SK-N-SH (cell line): ENCODE results near the gene INTS11. TPM values are rescaled to one million over a fixed set of nuclear protein-coding genes. Genes with fewer than 3 reads are reported as not detected.

ENCODE experiments used
- CTCF ChIA-PET: fragments of 300-600, 350-600 bp; formaldehyde crosslinking; extraction: SDS; loops from one replicate; lab custom pipeline; 2021; lab: Yijun Ruan, JAX
- POLR2A ChIA-PET: fragments of 350-600 bp; sonication (Branson Sonifier 250); formaldehyde crosslinking; extraction: SDS; loops from one replicate; lab custom pipeline; 2020; ENCODE audit warnings: antibody characterized with exemption, inconsistent platforms; lab: Yijun Ruan, JAX
- DNase-seq: peaks from one replicate; pipeline ENCODE4 v3.0.0; 2012
- H2AFZ ChIP-seq: fragments of 200-600 bp; sonication (generic); 2 replicates; pipeline ENCODE4 v1.8.1; 2016; ENCODE audit warnings: antibody characterized with exemption, mild to moderate bottlenecking, low read depth
- H3F3A ChIP-seq: fragments of 200-600 bp; sonication (generic); replicated peaks from 2 replicates; pipeline ENCODE3; 2016; ENCODE audit warnings: antibody characterized with exemption, mild to moderate bottlenecking; ENCODE audit not compliant: insufficient read depth
- H3K27ac ChIP-seq, 2 experiments: fragments of 200-500 bp in 1 of 2; fragments of 200-600 bp in 1 of 2; sonication (Bioruptor generic) in 1 of 2; sonication (generic), shearing (Covaris generic) in 1 of 2; 2 replicates each; pipeline versions ENCODE4 v1.5.1 to v1.6.1; 2014 to 2016; ENCODE audit warnings: low read depth in 2 of 2, inconsistent platforms in 1 of 2, low read length in 1 of 2, mild to moderate bottlenecking in 1 of 2, mixed read lengths in 1 of 2
- H3K27me3 ChIP-seq: fragments of 200-600 bp; sonication (generic), shearing (Covaris generic); 2 replicates; pipeline ENCODE4 v1.6.1; 2016; ENCODE audit warnings: mixed run types; ENCODE audit not compliant: insufficient read depth
- H3K36me3 ChIP-seq, 2 experiments: fragments of 200-500 bp in 1 of 2; fragments of 200-600 bp in 1 of 2; sonication (Bioruptor generic) in 1 of 2; sonication (generic) in 1 of 2; replicated peaks in 1 of 2; 2 replicates each; pipeline versions ENCODE3 to v1.5.1; 2014 to 2016; ENCODE audit warnings: low read length in 1 of 2, mild to moderate bottlenecking in 1 of 2; ENCODE audit not compliant: insufficient read depth in 2 of 2, control insufficient read depth in 1 of 2
- H3K4me1 ChIP-seq, 2 experiments: fragments of 200-500 bp in 1 of 2; fragments of 200-600 bp in 1 of 2; sonication (Bioruptor generic) in 1 of 2; sonication (generic), shearing (Covaris generic) in 1 of 2; 2 replicates each; pipeline versions ENCODE4 v1.5.1 to v1.6.1; 2014 to 2016; ENCODE audit warnings: low read depth in 1 of 2, low read length in 1 of 2, mixed run types in 1 of 2; ENCODE audit not compliant: insufficient read depth in 2 of 2, control insufficient read depth in 1 of 2
- H3K4me2 ChIP-seq: fragments of 200-600 bp; sonication (generic), shearing (Covaris generic); 2 replicates; pipeline ENCODE4 v1.6.1; 2017; ENCODE audit warnings: mixed run types
- H3K4me3 ChIP-seq, 2 experiments: fragments of 200-500 bp in 1 of 2; fragments of 200-600 bp in 1 of 2; sonication (Bioruptor generic) in 1 of 2; sonication (generic), shearing (Covaris generic) in 1 of 2; 2 replicates each; pipeline versions ENCODE4 v1.5.1 to v1.8.1; 2014 to 2016; ENCODE audit warnings: low read depth in 2 of 2, inconsistent platforms in 1 of 2, low read length in 1 of 2, mild to moderate bottlenecking in 1 of 2, mixed read lengths in 1 of 2, moderate library complexity in 1 of 2
- H3K79me2 ChIP-seq: fragments of 200-600 bp; sonication (generic); 2 replicates; pipeline ENCODE4 v1.8.1; 2017; ENCODE audit warnings: mild to moderate bottlenecking; ENCODE audit not compliant: insufficient read depth
- H3K9ac ChIP-seq: fragments of 200-600 bp; sonication (generic); 2 replicates; pipeline ENCODE4 v1.6.1; 2017; ENCODE audit warnings: mixed run types
- H3K9me2 ChIP-seq: fragments of 200-600 bp; sonication (generic); 2 replicates; pipeline ENCODE4 v1.6.1; 2017; ENCODE audit warnings: mixed run types
- H3K9me3 ChIP-seq: fragments of 200-600 bp; sonication (generic); 2 replicates; pipeline ENCODE4 v1.6.1; 2017; ENCODE audit warnings: mixed run types, mild to moderate bottlenecking, moderate library complexity
- H4K20me1 ChIP-seq: fragments of 200-600 bp; sonication (generic); 2 replicates; pipeline ENCODE4 v1.6.1; 2017; ENCODE audit warnings: mild to moderate bottlenecking, mixed run types; ENCODE audit not compliant: insufficient read depth
- CHD2 ChIP-seq: fragments of 150-350 bp; IDR thresholded peaks from 2 replicates; pipeline ENCODE4 v1.6.1; 2018; ENCODE audit warnings: low read length; ENCODE audit not compliant: partially characterized antibody
- CTCF ChIP-seq: fragments of 200-600 bp; sonication (generic); IDR thresholded peaks from 2 replicates; pipeline ENCODE4 v1.6.1; 2017; ENCODE audit warnings: antibody characterized with exemption, mild to moderate bottlenecking, moderate library complexity
- ELF1 ChIP-seq: IDR thresholded peaks from 2 replicates; pipeline ENCODE4 v1.4.0; 2012
- EP300 ChIP-seq, 2 experiments: IDR thresholded peaks; 2 replicates each; pipeline versions ENCODE4 v1.4.0 to v1.6.1; 2012; ENCODE audit warnings: borderline replicate concordance in 1 of 2, low read depth in 1 of 2, low read length in 1 of 2
- EZH2phosphoT487 ChIP-seq: fragments of 200-600 bp; sonication (generic); IDR thresholded peaks from 2 replicates; pipeline ENCODE4 v1.6.1; 2017; ENCODE audit warnings: low read depth, mixed run types, mild to moderate bottlenecking, antibody characterized with exemption, moderate library complexity, borderline replicate concordance
- FOSL2 ChIP-seq: IDR thresholded peaks from 2 replicates; pipeline ENCODE4 v1.4.0; 2012; ENCODE audit warnings: low read depth, mild to moderate bottlenecking, moderate library complexity, borderline replicate concordance
- FOXJ3 ChIP-seq: sonication (generic); formaldehyde crosslinking; IDR thresholded peaks from 2 replicates; pipeline ENCODE4 v1.5.1; 2020; ENCODE audit warnings: mild to moderate bottlenecking, missing genetic modification reagents
- GABPA ChIP-seq: IDR thresholded peaks from 2 replicates; pipeline ENCODE4 v1.4.0; 2012; ENCODE audit warnings: low read depth, mild to moderate bottlenecking
- IRF3 ChIP-seq: fragments of 150-350 bp; IDR thresholded peaks from 2 replicates; pipeline ENCODE4 v1.6.1; 2016; ENCODE audit warnings: mild to moderate bottlenecking, low read depth, low read length
- MAX ChIP-seq: IDR thresholded peaks from 2 replicates; pipeline ENCODE4 v1.4.0; 2012; ENCODE audit warnings: low read depth
- NFIC ChIP-seq: IDR thresholded peaks from 2 replicates; pipeline ENCODE4 v1.4.0; 2012; ENCODE audit warnings: borderline replicate concordance
- POLR2AphosphoS5 ChIP-seq: IDR thresholded peaks from 2 replicates; pipeline ENCODE4 v1.6.1; 2012; ENCODE audit warnings: low read depth, low read length
- RAD21 ChIP-seq: IDR thresholded peaks from 2 replicates; pipeline ENCODE4 v1.6.1; 2012; ENCODE audit warnings: mild to moderate bottlenecking, low read length
- REST ChIP-seq: IDR thresholded peaks from 2 replicates; pipeline ENCODE4 v1.6.1; 2012; ENCODE audit warnings: mild to moderate bottlenecking, low read depth, low read length, moderate library complexity
- RFX5 ChIP-seq: IDR thresholded peaks from 2 replicates; pipeline ENCODE4 v1.6.1; 2012; ENCODE audit warnings: mild to moderate bottlenecking, improper control_type of control experiment, low read length
- SIN3A ChIP-seq: IDR thresholded peaks from 2 replicates; pipeline ENCODE4 v1.6.1; 2012; ENCODE audit warnings: low read depth, mild to moderate bottlenecking, low read length, moderate library complexity, borderline replicate concordance
- SMC3 ChIP-seq: IDR thresholded peaks from 2 replicates; pipeline ENCODE4 v1.6.1; 2012; ENCODE audit warnings: low read depth, low read length, improper control_type of control experiment
- WGBS: methylation state at CpG from one replicate; pipeline ENCODE4 v1.1.6; 2017; ENCODE audit warnings: low lambda C conversion rate; 5-methylcytosine and 5-hydroxymethylcytosine counted together
- polyA plus RNA-seq, 3 experiments: library from polyadenylated mRNA; depleted of rRNA; stranded (reverse); fragments of >200 nt; gene quantifications; 2 replicates each; pipeline ENCODE4 v1.2.3, GENCODE V29; 2012

INTS11 gene
- polyA plus RNA-seq, 1 of the 3 experiments (the other 2 are of a cell fraction), result 137 TPM

GRCh38 chr1:1291548-1292441 lies 32.7 kb downstream of the INTS11 start:
- H3K36me3 ChIP-seq, result peaks cover 0 to 18% of the 10 kb centered on the region in 2 experiments
- no peaks in the 10 kb centered on the region for H3K9me3 ChIP-seq
- no peak overlapping the region for H2AFZ ChIP-seq
- H3K27ac ChIP-seq, result no peak overlapping the region
- no peaks in the 10 kb centered on the region for H4K20me1 ChIP-seq
- 66% methylated on average over 21 of the region's 45 CpGs for WGBS
- H3K4me2 ChIP-seq, result no peak overlapping the region
- no peaks in the 10 kb centered on the region for H3F3A ChIP-seq
- no peak overlapping the region for H3K4me3 ChIP-seq
- H3K9me2 ChIP-seq, result no peaks in the 10 kb centered on the region
- no peaks in the 10 kb centered on the region for H3K27me3 ChIP-seq
- POLR2A ChIA-PET, result interaction anchor here (1.0 to 1.5 kb wide), 4 partner anchors 10 to 18 kb away, joined by 3 to 4 read pairs (median 4); partner anchors contain the start of gene UBE2J2
- H3K79me2 ChIP-seq, result no peaks in the 10 kb centered on the region
- no peak overlapping the region for H3K9ac ChIP-seq
- CTCF ChIA-PET, result interaction anchor here (0.6 to 7.3 kb wide), 35 partner anchors 8 to 350 kb away, joined by 3 to 131 read pairs (median 5); partner anchors contain the start of genes PERM1 and UBE2J2
- no peak for TF ChIP-seq EZH2phosphoT487
- no peak for TF ChIP-seq SIN3A
- no peak for TF ChIP-seq RFX5
- no peak for TF ChIP-seq FOXJ3 (CRISPR knock-in tag)
- TF ChIP-seq CHD2, result no peak
- no peak for TF ChIP-seq EP300 (IDR thresholded peaks at IDR 0.05; ENCODE audit: borderline replicate concordance in 1 of 2, low read depth in 1 of 2, low read length in 1 of 2)
- peak; percentile 63 for TF ChIP-seq SMC3
- TF ChIP-seq CTCF, result peak; percentile 57
- TF ChIP-seq GABPA, result no peak
- TF ChIP-seq RAD21, result peak; percentile 70
- TF ChIP-seq FOSL2, result no peak
- no peak for TF ChIP-seq NFIC
- no peak for TF ChIP-seq IRF3
- no peak for TF ChIP-seq REST
- TF ChIP-seq POLR2AphosphoS5, result peak; percentile 16
- TF ChIP-seq MAX, result no peak
- no peak for TF ChIP-seq ELF1
- peaks cover 0 to 6% of the 10 kb centered on the region in 2 experiments; a peak in 1 of 4 replicates for H3K4me1 ChIP-seq
- DNase-seq, result peak; percentile 84
